Heart right ventricle (tissue), 16 donors: ENCODE data around the gene CERK. TPM values are rescaled to one million over a fixed set of nuclear protein-coding genes. Genes with fewer than 3 reads are reported as not detected.

Source experiments
- ATAC-seq, 8 donors: fragments of 200-7000 bp; cut with Tn5 transposase; one replicate each; pipeline ENCODE4 v1.9.1; 2020; ENCODE audit warnings: mild to moderate bottlenecking in 8 of 8, moderate library complexity in 8 of 8, moderate number of reproducible peaks in 1 of 8
- DNase-seq, 2 donors: peaks; one replicate each; pipeline ENCODE4 v3.0.0-alpha.2; 2020
- H3K27ac ChIP-seq, 10 donors: fragments of 200-600 bp; sonication (generic) in 2 of 10; one replicate each; pipeline versions ENCODE4 v1.5.0 to v1.8.0; 2020 to 2022; ENCODE audit warnings: mild to moderate bottlenecking in 3 of 10
- H3K27me3 ChIP-seq, 7 donors: fragments of 200-600 bp; one replicate each; pipeline ENCODE4 v1.8.0; 2021 to 2022; ENCODE audit warnings: mild to moderate bottlenecking in 2 of 7
- H3K36me3 ChIP-seq, 9 donors: fragments of 200-600 bp; sonication (generic) in 1 of 9; one replicate each; pipeline versions ENCODE4 v1.5.0 to v1.8.0; 2020 to 2022; ENCODE audit warnings: mild to moderate bottlenecking in 2 of 9
- H3K4me1 ChIP-seq, 9 donors: fragments of 200-600 bp; sonication (generic) in 1 of 9; one replicate each; pipeline versions ENCODE4 v1.5.0 to v1.8.0; 2020 to 2022; ENCODE audit warnings: mild to moderate bottlenecking in 4 of 9
- H3K4me3 ChIP-seq, 10 donors: fragments of 200-600 bp; sonication (generic) in 2 of 10; one replicate each; pipeline versions ENCODE4 v1.5.0 to v1.8.0; 2020 to 2022; ENCODE audit warnings: mild to moderate bottlenecking in 7 of 10, moderate library complexity in 2 of 10
- H3K9me3 ChIP-seq, 11 donors: fragments of 200-600 bp in 10 of 11; sonication (generic) in 2 of 11; one replicate each; pipeline versions ENCODE4 v1.5.0 to v1.8.0; 2013 to 2022; ENCODE audit warnings: mild to moderate bottlenecking in 2 of 11, control low read depth in 1 of 11, moderate library complexity in 1 of 11
- WGBS, 2 donors: extraction: QIAGEN DNeasy Blood & Tissue Kit; methylation state at CpG; one replicate each; pipeline ENCODE4 v1.1.7; 2013; ENCODE audit warnings: inconsistent platforms in 1 of 2; 5-methylcytosine and 5-hydroxymethylcytosine counted together
- intact Hi-C, 10 donors: fragments of 100-400 bp; cut with DNase I; formaldehyde crosslinking; loops; one replicate each; pipeline versions ENCODE4 v1.11.1 to v1.14.2; 2022
- polyA plus RNA-seq, 2 donors: library from polyadenylated mRNA; stranded (reverse); fragments of 200-250 nt; gene quantifications; one replicate each; pipeline ENCODE4 v1.2.3, GENCODE V29; 2013
- total RNA-seq, 10 donors: library from RNA; stranded (reverse); fragmentation: NEBNext Ultra II Directional in 3 of 10; extraction: Animal tissue kit (Norgen Biotek cat#: 25700) in 3 of 10; gene quantifications; one replicate each; pipeline versions ENCODE4 v1.2.1 to v1.2.4, GENCODE V29; 2021 to 2023
- TF ChIP-seq, protein P1 (sequence below), 9 donors: fragments of 200-600 bp; sonication (generic) in 2 of 9; IDR thresholded peaks; one replicate each; pipeline versions ENCODE4 v1.5.0 to v1.8.0; 2021 to 2022; ENCODE audit warnings: antibody characterized with exemption in 9 of 9, mild to moderate bottlenecking in 5 of 9, moderate library complexity in 1 of 9
- donor health status: Arrhythmogenic right ventricular cardiomyopathy.
- donor health status: ischemic (EF 13 %, LVEDD 7.1; RV severe dilation, severe dysfunction).
- donor health status: healthy with polysubstance abuse.
- donor health status: DM: no; HTN: yes; CAD: no.
- donor health status: DM: no; HTN: no; CAD: no.
- donor health status: ischemic (EF 25% LVEDD 6.9; RV normal size, moderate dysfunction).
- donor health status: ischemic (EF 25% LVEDD 5.7; RV mildly dilated, moderate dysfunction).
- donor health status: healthy.
- donor health status: DM: yes; HTN: yes; CAD: no.
- donor health status: Ischemic cardiomyopathy.
- donor health status: ischemic (EF 35%, LVEDD 5.7; RV mildly dilated, moderate dysfunction).
- donor health status: nonischemic (EF 11% LVEDD 7.7; RV severe dilation, severe dysfunction).
- donor health status: DM: yes; HTN: yes; CAD: no.
- donor health status: PGD.
- donor health status: ischemic (EF 29% LVEDD 5.4; RV normal size, mild dysfunction).
- donor health status: nonischemic (EF 23%, LVEDD 6.1; RV moderate dilation, normal function).

Gene CERK
- total and polyA plus RNA-seq, 12 donors, result 21.5 to 97.0 (median 66.2) TPM

DNA sequence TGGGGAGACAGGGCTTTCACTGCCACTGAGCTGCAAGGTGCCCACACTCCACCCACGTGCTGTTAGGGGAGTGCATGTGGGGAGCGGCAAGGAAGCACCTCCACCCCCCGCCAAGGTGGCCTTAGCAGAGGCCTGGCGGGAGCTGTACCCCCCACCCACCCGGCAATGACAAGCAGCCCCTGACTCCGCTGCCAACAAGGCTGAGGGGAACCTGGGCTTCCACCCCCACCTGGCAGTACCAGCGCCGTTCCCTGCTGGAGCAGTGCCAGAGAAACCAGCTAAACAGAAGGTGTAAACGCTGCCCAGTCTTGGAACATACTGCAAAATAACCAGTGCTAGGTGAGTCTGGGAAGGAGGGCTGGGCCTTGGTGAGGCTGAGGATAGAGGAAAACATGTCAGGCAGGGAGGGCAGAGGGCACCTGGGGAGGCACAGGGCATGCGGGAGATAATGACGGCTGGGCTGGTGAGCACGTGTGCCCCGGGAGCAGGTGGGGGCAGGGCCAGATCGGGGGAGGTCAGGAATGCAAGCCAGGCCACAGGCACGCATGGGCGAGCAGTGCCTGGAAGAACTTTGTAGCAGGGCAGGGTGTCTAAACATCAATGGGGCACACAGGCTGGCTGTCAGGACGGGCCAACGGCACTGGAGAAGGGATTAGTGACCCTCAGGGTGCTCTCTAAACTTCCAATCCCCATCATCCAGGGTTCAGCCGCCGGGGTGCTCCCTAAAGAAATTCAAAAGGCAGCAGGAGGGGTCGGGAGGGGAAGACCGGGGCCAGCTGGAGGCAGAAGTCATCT is 6.6 kb downstream of the CERK start:
- intact Hi-C loops, result loop anchor here in 4 of 10 donors (5.0 to 10.0 kb wide), 4 partner anchors 44 to 377 kb away; no protein-coding TSS in a partner anchor
- Histone ChIP-seq H3K9me3 (no peaks in the 10 kb centered on the region), H3K27ac (peak overlapping the region; percentile 53 to 87 (median 70)), H3K4me1 (peaks cover 47 to 99% (median 91%) of the 10 kb centered on the region in 9 donors), H3K27me3 (no peaks in the 10 kb centered on the region), H3K36me3 (peaks cover 0 to 48% (median 0%) of the 10 kb centered on the region in 9 donors), H3K4me3 (no peak overlapping the region)
- DNase-seq, result peak; percentile 65 to 71
- ATAC-seq, result peak; percentile 42 to 76 (median 59)
- 31 to 57% methylated on average over 22 of the region's 22 CpGs for WGBS, 2 donors
- TF ChIP-seq, protein P1, sequence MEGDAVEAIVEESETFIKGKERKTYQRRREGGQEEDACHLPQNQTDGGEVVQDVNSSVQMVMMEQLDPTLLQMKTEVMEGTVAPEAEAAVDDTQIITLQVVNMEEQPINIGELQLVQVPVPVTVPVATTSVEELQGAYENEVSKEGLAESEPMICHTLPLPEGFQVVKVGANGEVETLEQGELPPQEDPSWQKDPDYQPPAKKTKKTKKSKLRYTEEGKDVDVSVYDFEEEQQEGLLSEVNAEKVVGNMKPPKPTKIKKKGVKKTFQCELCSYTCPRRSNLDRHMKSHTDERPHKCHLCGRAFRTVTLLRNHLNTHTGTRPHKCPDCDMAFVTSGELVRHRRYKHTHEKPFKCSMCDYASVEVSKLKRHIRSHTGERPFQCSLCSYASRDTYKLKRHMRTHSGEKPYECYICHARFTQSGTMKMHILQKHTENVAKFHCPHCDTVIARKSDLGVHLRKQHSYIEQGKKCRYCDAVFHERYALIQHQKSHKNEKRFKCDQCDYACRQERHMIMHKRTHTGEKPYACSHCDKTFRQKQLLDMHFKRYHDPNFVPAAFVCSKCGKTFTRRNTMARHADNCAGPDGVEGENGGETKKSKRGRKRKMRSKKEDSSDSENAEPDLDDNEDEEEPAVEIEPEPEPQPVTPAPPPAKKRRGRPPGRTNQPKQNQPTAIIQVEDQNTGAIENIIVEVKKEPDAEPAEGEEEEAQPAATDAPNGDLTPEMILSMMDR (IDR thresholded peaks at IDR 0.05), result no peak

DNA sequence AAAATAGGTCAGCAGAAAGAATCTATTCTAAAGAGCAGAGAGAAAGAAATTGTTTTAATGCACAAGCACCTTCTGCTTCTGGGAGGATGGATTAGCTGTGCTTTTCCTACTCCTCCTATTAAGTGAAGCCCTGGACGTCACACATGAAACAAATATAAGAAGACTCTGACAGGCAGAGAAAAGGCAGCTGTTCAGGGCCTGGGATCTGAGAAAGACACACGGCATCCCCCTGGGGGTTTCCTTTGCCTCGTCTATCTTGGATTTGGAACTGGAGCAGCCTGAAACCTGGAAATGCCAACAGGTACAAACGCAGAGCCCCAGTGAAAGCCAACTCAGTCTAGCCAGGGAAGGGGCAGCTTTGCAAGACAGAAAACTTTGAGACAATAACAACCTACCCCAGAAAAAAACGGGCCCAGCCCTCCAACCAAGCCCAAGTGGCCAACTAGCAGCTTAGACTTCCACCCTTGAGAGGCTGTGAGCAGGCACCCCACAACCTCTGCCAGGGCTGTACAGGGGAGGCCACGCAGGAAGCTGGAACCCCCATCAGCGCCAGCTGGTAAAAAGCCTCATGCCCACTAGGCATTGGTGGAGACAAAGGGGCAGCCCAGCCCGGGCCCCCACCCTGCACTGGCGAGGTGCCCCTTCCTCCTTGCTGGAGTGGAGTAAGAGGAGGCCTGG is 7.3 kb downstream of the CERK start:
- DNase-seq, result peak in 1 of 2 donors; percentile 7
- peak overlapping the region; percentile 53 to 87 (median 70) for H3K27ac ChIP-seq
- intact Hi-C loops, result loop anchor here in 4 of 10 donors (5.0 to 10.0 kb wide), 4 partner anchors 43 to 376 kb away; no protein-coding TSS in a partner anchor
- H3K27me3 ChIP-seq, result no peaks in the 10 kb centered on the region
- TF ChIP-seq, protein P1 (IDR thresholded peaks at IDR 0.05), result no peak
- peaks cover 0 to 56% (median 0%) of the 10 kb centered on the region in 9 donors for H3K36me3 ChIP-seq
- no peaks in the 10 kb centered on the region for H3K9me3 ChIP-seq
- ATAC-seq, result no peak
- no peak overlapping the region for H3K4me3 ChIP-seq
- WGBS, 2 donors, result 44 to 51% methylated on average over 9 of the region's 9 CpGs
- peaks cover 43 to 99% (median 90%) of the 10 kb centered on the region in 9 donors for H3K4me1 ChIP-seq

DNA sequence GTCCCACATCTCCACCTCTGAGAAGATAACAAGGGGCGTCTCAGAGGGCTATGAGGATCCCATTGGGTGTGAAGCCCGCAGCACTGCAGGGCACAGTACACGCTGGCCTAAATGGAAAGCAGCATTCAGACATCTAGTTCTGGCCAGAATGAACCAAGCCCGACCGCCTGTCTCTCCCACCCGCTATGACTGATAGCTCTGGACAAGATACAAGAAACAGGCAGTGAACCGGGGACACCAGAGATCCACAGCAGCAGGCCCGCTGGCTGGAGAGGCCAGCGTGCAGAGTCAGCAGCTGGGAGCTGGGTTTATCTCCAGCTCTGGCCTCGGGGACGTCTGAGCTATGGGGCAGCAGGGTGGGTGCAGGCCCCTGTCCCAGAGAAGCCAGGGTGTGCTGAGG is 9.6 kb downstream of the CERK start:
- peak; percentile 5 to 76 (median 20) for ATAC-seq
- peaks cover 32 to 92% (median 76%) of the 10 kb centered on the region in 9 donors for H3K4me1 ChIP-seq

More for the DNA sequence above, 9.6 kb downstream of the CERK start:
- WGBS, 2 donors, result 42 to 50% methylated on average over 11 of the region's 11 CpGs
- peak overlapping the region; percentile 47 to 82 (median 68) for H3K27ac ChIP-seq
- H3K36me3 ChIP-seq, result peaks cover 0 to 78% (median 5%) of the 10 kb centered on the region in 9 donors
- no peak for DNase-seq
- no peak overlapping the region for H3K4me3 ChIP-seq
- no peaks in the 10 kb centered on the region for H3K9me3 ChIP-seq
- no peaks in the 10 kb centered on the region for H3K27me3 ChIP-seq
- intact Hi-C loops, result loop anchor here in 6 of 10 donors (5.0 kb wide), 3 partner anchors 36 to 166 kb away; no protein-coding TSS in a partner anchor
- TF ChIP-seq, protein P1 (IDR thresholded peaks at IDR 0.05), result no peak
